ENCODE data around the gene SLX1A. TPM values are rescaled to one million over a fixed set of nuclear protein-coding genes. Genes with fewer than 3 reads are reported as not detected.

Gene SLX1A
- total and polyA plus RNA-seq, 10 of the 15 experiments (the other 5 are each of a cell fraction or from before 2014, with no cell fraction given) = 2.5 to 123 (median 28.9) TPM

DNA sequence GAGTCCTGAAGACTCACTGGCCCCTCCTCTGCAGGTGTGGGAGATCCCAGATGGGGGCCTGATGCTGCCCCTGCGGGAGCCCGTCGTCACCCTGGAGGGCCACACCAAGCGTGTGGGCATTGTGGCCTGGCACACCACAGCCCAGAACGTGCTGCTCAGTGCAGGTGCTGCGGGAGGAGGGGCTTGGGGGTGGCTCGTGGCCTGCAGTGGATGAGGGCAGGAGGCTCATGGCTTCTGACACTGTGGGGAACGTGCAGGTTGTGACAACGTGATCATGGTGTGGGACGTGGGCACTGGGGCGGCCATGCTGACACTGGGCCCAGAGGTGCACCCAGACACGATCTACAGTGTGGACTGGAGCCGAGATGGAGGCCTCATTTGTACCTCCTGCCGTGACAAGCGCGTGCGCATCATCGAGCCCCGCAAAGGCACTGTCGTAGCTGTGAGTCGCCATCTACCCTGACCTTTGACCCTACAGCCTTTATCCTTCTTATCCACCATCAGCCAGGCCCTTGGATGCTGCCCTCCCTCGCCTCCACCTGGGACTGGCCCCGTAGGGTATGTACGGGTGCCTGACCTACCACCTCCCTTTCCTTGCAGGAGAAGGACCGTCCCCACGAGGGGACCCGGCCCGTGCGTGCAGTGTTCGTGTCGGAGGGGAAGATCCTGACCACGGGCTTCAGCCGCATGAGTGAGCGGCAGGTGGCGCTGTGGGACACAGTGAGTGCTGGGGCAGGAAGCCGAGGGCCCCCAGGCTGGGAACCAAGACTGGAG lies 6.7 kb upstream of the SLX1A start (continued):
- TF ChIP-seq NR2C1 (IDR thresholded peaks at IDR 0.05) = peak; percentile 92
- TF ChIP-seq, protein P1, sequence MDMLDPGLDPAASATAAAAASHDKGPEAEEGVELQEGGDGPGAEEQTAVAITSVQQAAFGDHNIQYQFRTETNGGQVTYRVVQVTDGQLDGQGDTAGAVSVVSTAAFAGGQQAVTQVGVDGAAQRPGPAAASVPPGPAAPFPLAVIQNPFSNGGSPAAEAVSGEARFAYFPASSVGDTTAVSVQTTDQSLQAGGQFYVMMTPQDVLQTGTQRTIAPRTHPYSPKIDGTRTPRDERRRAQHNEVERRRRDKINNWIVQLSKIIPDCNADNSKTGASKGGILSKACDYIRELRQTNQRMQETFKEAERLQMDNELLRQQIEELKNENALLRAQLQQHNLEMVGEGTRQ (IDR thresholded peaks at IDR 0.05; ENCODE audit: borderline replicate concordance, low read depth, low read length) = no peak
- TF ChIP-seq, protein P2, sequence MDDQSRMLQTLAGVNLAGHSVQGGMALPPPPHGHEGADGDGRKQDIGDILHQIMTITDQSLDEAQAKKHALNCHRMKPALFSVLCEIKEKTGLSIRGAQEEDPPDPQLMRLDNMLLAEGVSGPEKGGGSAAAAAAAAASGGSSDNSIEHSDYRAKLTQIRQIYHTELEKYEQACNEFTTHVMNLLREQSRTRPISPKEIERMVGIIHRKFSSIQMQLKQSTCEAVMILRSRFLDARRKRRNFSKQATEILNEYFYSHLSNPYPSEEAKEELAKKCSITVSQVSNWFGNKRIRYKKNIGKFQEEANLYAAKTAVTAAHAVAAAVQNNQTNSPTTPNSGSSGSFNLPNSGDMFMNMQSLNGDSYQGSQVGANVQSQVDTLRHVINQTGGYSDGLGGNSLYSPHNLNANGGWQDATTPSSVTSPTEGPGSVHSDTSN (IDR thresholded peaks at IDR 0.05; ENCODE audit: insufficient replicate concordance, low read depth, low read length) = no peak
- no peak for TF ChIP-seq CHD1 (IDR thresholded peaks at IDR 0.05; ENCODE audit: low read depth, low read length)
- TF ChIP-seq, protein P3, sequence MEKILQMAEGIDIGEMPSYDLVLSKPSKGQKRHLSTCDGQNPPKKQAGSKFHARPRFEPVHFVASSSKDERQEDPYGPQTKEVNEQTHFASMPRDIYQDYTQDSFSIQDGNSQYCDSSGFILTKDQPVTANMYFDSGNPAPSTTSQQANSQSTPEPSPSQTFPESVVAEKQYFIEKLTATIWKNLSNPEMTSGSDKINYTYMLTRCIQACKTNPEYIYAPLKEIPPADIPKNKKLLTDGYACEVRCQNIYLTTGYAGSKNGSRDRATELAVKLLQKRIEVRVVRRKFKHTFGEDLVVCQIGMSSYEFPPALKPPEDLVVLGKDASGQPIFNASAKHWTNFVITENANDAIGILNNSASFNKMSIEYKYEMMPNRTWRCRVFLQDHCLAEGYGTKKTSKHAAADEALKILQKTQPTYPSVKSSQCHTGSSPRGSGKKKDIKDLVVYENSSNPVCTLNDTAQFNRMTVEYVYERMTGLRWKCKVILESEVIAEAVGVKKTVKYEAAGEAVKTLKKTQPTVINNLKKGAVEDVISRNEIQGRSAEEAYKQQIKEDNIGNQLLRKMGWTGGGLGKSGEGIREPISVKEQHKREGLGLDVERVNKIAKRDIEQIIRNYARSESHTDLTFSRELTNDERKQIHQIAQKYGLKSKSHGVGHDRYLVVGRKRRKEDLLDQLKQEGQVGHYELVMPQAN (conservative IDR thresholded peaks at IDR 0.05) = no peak; the same call in none of the 2 replicates
- TF ChIP-seq EZH2 (IDR thresholded peaks at IDR 0.05; ENCODE audit: borderline replicate concordance, control insufficient read depth, low read depth, low read length) = no peak
- TF ChIP-seq TAF1 (IDR thresholded peaks at IDR 0.05; ENCODE audit: borderline replicate concordance, low read depth, low read length) = no peak

Data from GM12878 (cell line).